Liver (tissue), 9 donors: ENCODE measurements around the gene SLC5A5. TPM values are rescaled to one million over a fixed set of nuclear protein-coding genes. Genes with fewer than 3 reads are reported as not detected.

ENCODE experiments used
- DNase-seq: peaks from one replicate; pipeline ENCODE4 v3.0.0-alpha.2; 2017; ENCODE audit warnings: low spot score
- H3K27ac ChIP-seq, 2 donors: one replicate each; pipeline ENCODE4 v1.7.0; 2013; ENCODE audit warnings: inconsistent platforms in 2 of 2, low read length in 2 of 2, control low read depth in 1 of 2, low read depth in 1 of 2, mild to moderate bottlenecking in 1 of 2
- H3K27me3 ChIP-seq, 4 donors: one replicate each; pipeline versions ENCODE4 v1.6.1 to v1.7.0; 2013; ENCODE audit warnings: low read length in 3 of 4, inconsistent platforms in 1 of 4, mild to moderate bottlenecking in 1 of 4, moderate library complexity in 1 of 4; ENCODE audit not compliant: control insufficient read depth in 4 of 4, insufficient read depth in 4 of 4
- H3K36me3 ChIP-seq, 4 donors: one replicate each; pipeline versions ENCODE4 v1.6.1 to v1.7.0; 2013; ENCODE audit warnings: low read length in 3 of 4, mild to moderate bottlenecking in 3 of 4, low read depth in 1 of 4, moderate library complexity in 1 of 4; ENCODE audit not compliant: control insufficient read depth in 4 of 4, insufficient read depth in 3 of 4
- H3K4me1 ChIP-seq, 4 donors: one replicate each; pipeline versions ENCODE4 v1.6.1 to v1.7.0; 2013; ENCODE audit warnings: low read length in 3 of 4, mild to moderate bottlenecking in 3 of 4, moderate library complexity in 1 of 4; ENCODE audit not compliant: control insufficient read depth in 4 of 4, insufficient read depth in 4 of 4
- H3K4me3 ChIP-seq, 3 donors: one replicate each; pipeline versions ENCODE4 v1.6.1 to v1.7.0; 2013; ENCODE audit warnings: low read length in 3 of 3, control low read depth in 1 of 3, low read depth in 1 of 3, mild to moderate bottlenecking in 1 of 3
- H3K9ac ChIP-seq, 2 donors: one replicate each; pipeline ENCODE4 v1.7.0; 2013; ENCODE audit warnings: low read length in 2 of 2, mild to moderate bottlenecking in 2 of 2, moderate library complexity in 2 of 2, control low read depth in 1 of 2, low read depth in 1 of 2
- H3K9me3 ChIP-seq, 4 donors: one replicate each; pipeline versions ENCODE4 v1.6.1 to v1.7.0; 2013; ENCODE audit warnings: low read length in 3 of 4; ENCODE audit not compliant: control insufficient read depth in 4 of 4
- EGR1 ChIP-seq, 2 donors: IDR thresholded peaks; 2 replicates each; pipeline ENCODE4 v1.6.1; 2016 to 2018; ENCODE audit warnings: antibody characterized with exemption in 2 of 2, low read depth in 2 of 2
- FOXA1 ChIP-seq: IDR thresholded peaks from 2 replicates; pipeline ENCODE4 v1.6.1; 2016; ENCODE audit warnings: antibody characterized with exemption
- FOXA2 ChIP-seq: IDR thresholded peaks from 2 replicates; pipeline ENCODE4 v1.6.1; 2016; ENCODE audit warnings: antibody characterized with exemption
- GABPA ChIP-seq, 2 donors: IDR thresholded peaks in 1 of 2; conservative IDR thresholded peaks in 1 of 2; 2 replicates each; pipeline ENCODE4 v1.6.1; 2016; ENCODE audit warnings: antibody characterized with exemption in 2 of 2, mild to moderate bottlenecking in 1 of 2, moderate library complexity in 1 of 2
- HNF4A ChIP-seq, 2 donors: conservative IDR thresholded peaks; 2 replicates each; pipeline ENCODE4 v1.6.1; 2016; ENCODE audit warnings: antibody characterized with exemption in 2 of 2, mild to moderate bottlenecking in 2 of 2
- HNF4G ChIP-seq: IDR thresholded peaks from 2 replicates; pipeline ENCODE4 v1.6.1; 2016; ENCODE audit warnings: antibody characterized with exemption
- JUND ChIP-seq, 2 donors: IDR thresholded peaks; 2 replicates each; pipeline ENCODE4 v1.6.1; 2016; ENCODE audit warnings: antibody characterized with exemption in 2 of 2
- NR2F2 ChIP-seq: IDR thresholded peaks from 2 replicates; pipeline ENCODE4 v1.6.1; 2016; ENCODE audit warnings: antibody characterized with exemption
- RAD21 ChIP-seq, 2 donors: IDR thresholded peaks; 2 replicates each; pipeline ENCODE4 v1.6.1; 2016; ENCODE audit warnings: antibody characterized with exemption in 2 of 2, mild to moderate bottlenecking in 2 of 2
- RXRA ChIP-seq, 2 donors: IDR thresholded peaks; 2 replicates each; pipeline ENCODE4 v1.6.1; 2017 to 2018; ENCODE audit warnings: antibody characterized with exemption in 2 of 2, mild to moderate bottlenecking in 1 of 2
- SP1 ChIP-seq: IDR thresholded peaks from 2 replicates; pipeline ENCODE4 v1.6.1; 2018; ENCODE audit warnings: antibody characterized with exemption, mild to moderate bottlenecking
- YY1 ChIP-seq: IDR thresholded peaks from 2 replicates; pipeline ENCODE4 v1.6.1; 2016; ENCODE audit warnings: antibody characterized with exemption, mild to moderate bottlenecking
- WGBS: extraction: QIAGEN DNeasy Blood & Tissue Kit; methylation state at CpG from one replicate; pipeline ENCODE4 v1.1.7; 2013; 5-methylcytosine and 5-hydroxymethylcytosine counted together
- polyA plus RNA-seq, 2 donors: library from polyadenylated mRNA; stranded (reverse) in 1 of 2; unstranded in 1 of 2; fragments of 200-250 nt in 1 of 2; fragments of >200 nt in 1 of 2; fragmentation: Nextera tagmentation in 1 of 2; extraction: Ambion mirVana in 1 of 2; gene quantifications; one replicate each; pipeline versions ENCODE4 v1.2.1 to v1.2.3, GENCODE V29; 2013 to 2015
- total RNA-seq, 2 donors: library from RNA; depleted of rRNA; stranded (reverse); fragments of >200 nt; gene quantifications; one replicate each; pipeline ENCODE4 v1.2.3, GENCODE V29; 2014
- TF ChIP-seq, protein P1 (sequence below): fragments of 150-350 bp; IDR thresholded peaks from 2 replicates; pipeline ENCODE4 v1.5.1; 2017; ENCODE audit warnings: improper control_type of control experiment, low read depth, low read length; ENCODE audit not compliant: missing input control
- TF ChIP-seq, protein P2 (sequence below): IDR thresholded peaks from 2 replicates; pipeline ENCODE4 v1.6.1; 2016; ENCODE audit warnings: antibody characterized with exemption
- TF ChIP-seq, protein P3 (sequence below): IDR thresholded peaks from 2 replicates; pipeline ENCODE4 v1.6.1; 2016; ENCODE audit warnings: antibody characterized with exemption, mild to moderate bottlenecking
- TF ChIP-seq, protein P4 (sequence below): IDR thresholded peaks from 2 replicates; pipeline ENCODE4 v1.6.1; 2016; ENCODE audit warnings: antibody characterized with exemption
- TF ChIP-seq, protein P5 (sequence below): IDR thresholded peaks from 2 replicates; pipeline ENCODE4 v1.6.1; 2016; ENCODE audit warnings: antibody characterized with exemption
- donor health status: healthy.
- donor health status: healthy.
- donor health status: healthy.
- donor health status: healthy.
- donor health status: healthy.

Gene SLC5A5
- total and polyA plus RNA-seq, 4 donors: 0.09 TPM; not detected in 3

DNA sequence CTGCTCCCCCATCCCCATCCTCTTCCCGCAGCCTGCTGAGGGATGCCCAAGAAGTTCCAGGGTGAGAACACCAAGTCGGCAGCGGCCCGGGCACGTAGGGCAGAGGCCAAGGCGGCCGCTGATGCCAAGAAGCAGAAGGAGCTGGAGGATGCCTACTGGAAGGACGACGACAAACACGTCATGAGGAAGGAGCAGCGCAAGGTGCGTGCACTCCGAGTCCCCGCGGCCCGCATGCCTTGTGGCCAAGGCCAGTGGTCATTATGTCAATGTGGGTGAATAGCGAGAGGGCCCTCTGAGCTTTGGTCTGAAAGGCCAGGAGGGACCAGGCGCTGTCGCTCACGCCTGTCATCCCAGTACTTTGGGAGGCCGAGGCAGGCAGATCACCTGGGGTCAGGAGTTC is 64.6 kb downstream of the SLC5A5 start:
- Histone ChIP-seq H3K36me3 (peaks cover 0 to 9% (median 3%) of the 10 kb centered on the region in 4 donors), H3K27me3 (no peaks in the 10 kb centered on the region), H3K9ac (no peak overlapping the region), H3K4me3 (no peak overlapping the region), H3K27ac (no peak overlapping the region), H3K9me3 (no peaks in the 10 kb centered on the region), H3K4me1 (peaks cover 4 to 19% (median 10%) of the 10 kb centered on the region in 4 donors)
- WGBS: 90% methylated on average over 21 of the region's 21 CpGs
- TF ChIP-seq FOXA1 (no peak), RXRA (IDR thresholded peaks at IDR 0.05) (no peak), HNF4A (conservative IDR thresholded peaks at IDR 0.05) (no peak), RAD21 (IDR thresholded peaks at IDR 0.05) (no peak), EGR1 (IDR thresholded peaks at IDR 0.05; ENCODE audit: low read depth in 2 of 2) (no peak), NR2F2 (no peak), HNF4G (no peak), YY1 (no peak), FOXA2 (no peak), JUND (IDR thresholded peaks at IDR 0.05) (no peak)
- TF ChIP-seq, protein P1, sequence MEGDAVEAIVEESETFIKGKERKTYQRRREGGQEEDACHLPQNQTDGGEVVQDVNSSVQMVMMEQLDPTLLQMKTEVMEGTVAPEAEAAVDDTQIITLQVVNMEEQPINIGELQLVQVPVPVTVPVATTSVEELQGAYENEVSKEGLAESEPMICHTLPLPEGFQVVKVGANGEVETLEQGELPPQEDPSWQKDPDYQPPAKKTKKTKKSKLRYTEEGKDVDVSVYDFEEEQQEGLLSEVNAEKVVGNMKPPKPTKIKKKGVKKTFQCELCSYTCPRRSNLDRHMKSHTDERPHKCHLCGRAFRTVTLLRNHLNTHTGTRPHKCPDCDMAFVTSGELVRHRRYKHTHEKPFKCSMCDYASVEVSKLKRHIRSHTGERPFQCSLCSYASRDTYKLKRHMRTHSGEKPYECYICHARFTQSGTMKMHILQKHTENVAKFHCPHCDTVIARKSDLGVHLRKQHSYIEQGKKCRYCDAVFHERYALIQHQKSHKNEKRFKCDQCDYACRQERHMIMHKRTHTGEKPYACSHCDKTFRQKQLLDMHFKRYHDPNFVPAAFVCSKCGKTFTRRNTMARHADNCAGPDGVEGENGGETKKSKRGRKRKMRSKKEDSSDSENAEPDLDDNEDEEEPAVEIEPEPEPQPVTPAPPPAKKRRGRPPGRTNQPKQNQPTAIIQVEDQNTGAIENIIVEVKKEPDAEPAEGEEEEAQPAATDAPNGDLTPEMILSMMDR: no peak
- TF ChIP-seq, protein P2, sequence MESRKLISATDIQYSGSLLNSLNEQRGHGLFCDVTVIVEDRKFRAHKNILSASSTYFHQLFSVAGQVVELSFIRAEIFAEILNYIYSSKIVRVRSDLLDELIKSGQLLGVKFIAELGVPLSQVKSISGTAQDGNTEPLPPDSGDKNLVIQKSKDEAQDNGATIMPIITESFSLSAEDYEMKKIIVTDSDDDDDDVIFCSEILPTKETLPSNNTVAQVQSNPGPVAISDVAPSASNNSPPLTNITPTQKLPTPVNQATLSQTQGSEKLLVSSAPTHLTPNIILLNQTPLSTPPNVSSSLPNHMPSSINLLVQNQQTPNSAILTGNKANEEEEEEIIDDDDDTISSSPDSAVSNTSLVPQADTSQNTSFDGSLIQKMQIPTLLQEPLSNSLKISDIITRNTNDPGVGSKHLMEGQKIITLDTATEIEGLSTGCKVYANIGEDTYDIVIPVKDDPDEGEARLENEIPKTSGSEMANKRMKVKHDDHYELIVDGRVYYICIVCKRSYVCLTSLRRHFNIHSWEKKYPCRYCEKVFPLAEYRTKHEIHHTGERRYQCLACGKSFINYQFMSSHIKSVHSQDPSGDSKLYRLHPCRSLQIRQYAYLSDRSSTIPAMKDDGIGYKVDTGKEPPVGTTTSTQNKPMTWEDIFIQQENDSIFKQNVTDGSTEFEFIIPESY: no peak
- TF ChIP-seq, protein P3, sequence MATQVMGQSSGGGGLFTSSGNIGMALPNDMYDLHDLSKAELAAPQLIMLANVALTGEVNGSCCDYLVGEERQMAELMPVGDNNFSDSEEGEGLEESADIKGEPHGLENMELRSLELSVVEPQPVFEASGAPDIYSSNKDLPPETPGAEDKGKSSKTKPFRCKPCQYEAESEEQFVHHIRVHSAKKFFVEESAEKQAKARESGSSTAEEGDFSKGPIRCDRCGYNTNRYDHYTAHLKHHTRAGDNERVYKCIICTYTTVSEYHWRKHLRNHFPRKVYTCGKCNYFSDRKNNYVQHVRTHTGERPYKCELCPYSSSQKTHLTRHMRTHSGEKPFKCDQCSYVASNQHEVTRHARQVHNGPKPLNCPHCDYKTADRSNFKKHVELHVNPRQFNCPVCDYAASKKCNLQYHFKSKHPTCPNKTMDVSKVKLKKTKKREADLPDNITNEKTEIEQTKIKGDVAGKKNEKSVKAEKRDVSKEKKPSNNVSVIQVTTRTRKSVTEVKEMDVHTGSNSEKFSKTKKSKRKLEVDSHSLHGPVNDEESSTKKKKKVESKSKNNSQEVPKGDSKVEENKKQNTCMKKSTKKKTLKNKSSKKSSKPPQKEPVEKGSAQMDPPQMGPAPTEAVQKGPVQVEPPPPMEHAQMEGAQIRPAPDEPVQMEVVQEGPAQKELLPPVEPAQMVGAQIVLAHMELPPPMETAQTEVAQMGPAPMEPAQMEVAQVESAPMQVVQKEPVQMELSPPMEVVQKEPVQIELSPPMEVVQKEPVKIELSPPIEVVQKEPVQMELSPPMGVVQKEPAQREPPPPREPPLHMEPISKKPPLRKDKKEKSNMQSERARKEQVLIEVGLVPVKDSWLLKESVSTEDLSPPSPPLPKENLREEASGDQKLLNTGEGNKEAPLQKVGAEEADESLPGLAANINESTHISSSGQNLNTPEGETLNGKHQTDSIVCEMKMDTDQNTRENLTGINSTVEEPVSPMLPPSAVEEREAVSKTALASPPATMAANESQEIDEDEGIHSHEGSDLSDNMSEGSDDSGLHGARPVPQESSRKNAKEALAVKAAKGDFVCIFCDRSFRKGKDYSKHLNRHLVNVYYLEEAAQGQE: no peak
- TF ChIP-seq, protein P4, sequence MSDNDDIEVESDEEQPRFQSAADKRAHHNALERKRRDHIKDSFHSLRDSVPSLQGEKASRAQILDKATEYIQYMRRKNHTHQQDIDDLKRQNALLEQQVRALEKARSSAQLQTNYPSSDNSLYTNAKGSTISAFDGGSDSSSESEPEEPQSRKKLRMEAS: no peak
- DNase-seq: no peak

DNA sequence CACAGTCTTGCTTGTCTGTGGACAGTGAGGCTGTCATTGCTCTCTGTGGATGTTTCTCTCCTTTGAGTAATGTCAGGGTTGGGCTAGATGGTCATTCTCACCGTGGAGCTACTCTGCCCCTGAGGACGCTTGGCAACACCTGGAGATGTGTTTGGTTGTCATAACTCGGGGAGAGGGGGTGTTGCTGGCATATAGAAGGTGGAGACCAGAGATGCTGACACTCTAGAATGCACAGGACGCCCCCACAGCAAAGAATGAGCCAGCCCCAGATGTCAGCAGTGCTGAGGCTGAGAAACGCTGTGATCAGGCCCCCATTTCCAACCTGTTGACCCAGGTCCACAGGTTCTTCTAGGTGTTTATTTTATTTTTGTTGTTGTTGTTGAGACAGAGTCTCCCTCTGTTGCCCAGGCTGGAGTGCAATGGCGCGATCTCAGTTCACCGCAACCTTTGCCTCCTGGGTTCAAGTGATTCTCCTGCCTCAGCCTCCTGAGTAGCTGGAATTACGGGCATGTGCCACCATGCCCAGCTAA is 65.7 kb downstream of the SLC5A5 start:
- Histone ChIP-seq H3K36me3 (peaks cover 0 to 9% (median 4%) of the 10 kb centered on the region in 4 donors), H3K4me3 (no peak overlapping the region), H3K27me3 (no peaks in the 10 kb centered on the region), H3K27ac (no peak overlapping the region), H3K9ac (no peak overlapping the region), H3K4me1 (peaks cover 4 to 13% (median 8%) of the 10 kb centered on the region in 4 donors), H3K9me3 (no peaks in the 10 kb centered on the region)
- DNase-seq: no peak
- 92% methylated on average over 9 of the region's 9 CpGs for WGBS
- TF ChIP-seq, protein P5, sequence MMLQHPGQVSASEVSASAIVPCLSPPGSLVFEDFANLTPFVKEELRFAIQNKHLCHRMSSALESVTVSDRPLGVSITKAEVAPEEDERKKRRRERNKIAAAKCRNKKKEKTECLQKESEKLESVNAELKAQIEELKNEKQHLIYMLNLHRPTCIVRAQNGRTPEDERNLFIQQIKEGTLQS: no peak
- TF ChIP-seq JUND (IDR thresholded peaks at IDR 0.05) (no peak), YY1 (no peak), SP1 (no peak), FOXA2 (no peak), FOXA1 (no peak), GABPA (IDR thresholded peaks at IDR 0.05 in 1 of 2, conservative IDR thresholded peaks at IDR 0.05 in 1 of 2) (no peak), EGR1 (IDR thresholded peaks at IDR 0.05; ENCODE audit: low read depth in 2 of 2) (no peak), HNF4G (no peak), RAD21 (IDR thresholded peaks at IDR 0.05) (no peak), HNF4A (conservative IDR thresholded peaks at IDR 0.05) (no peak)
- TF ChIP-seq, protein P4: no peak
- TF ChIP-seq, protein P3: no peak
- TF ChIP-seq, protein P1: no peak
